Spleen (tissue), 7 donors: ENCODE data around the gene TTYH1.

Source experiments
- CTCF ChIP-seq, 11 experiments: fragments of 200-600 bp in 7 of 11; fragments of 450-650 bp in 4 of 11; sonication (generic) in 4 of 11; IDR thresholded peaks in 8 of 11; conservative IDR thresholded peaks in 3 of 11; 1 replicate in 7 of 11; 2 replicates in 4 of 11; pipeline versions ENCODE4 v1.4.0 to v1.8.0; 2016 to 2021; ENCODE audit warnings: antibody characterized with exemption in 11 of 11, inconsistent platforms in 4 of 11, mild to moderate bottlenecking in 1 of 11
- POLR2AphosphoS5 ChIP-seq, 3 donors: sonication (generic); formaldehyde crosslinking; IDR thresholded peaks; one replicate each; pipeline ENCODE4 v1.5.1; 2017; ENCODE audit warnings: antibody characterized with exemption in 3 of 3
- donor health status: DM: no; HTN: no; CAD: no; lungs with moderate emphysema.
- donor health status: DM: no; HTN: no; CAD: no.
- donor health status: DM: no; HTN: no; CAD: no.

GRCh38 chr19:54426291-54426931 is 11.1 kb downstream of the TTYH1 start:
- TF ChIP-seq POLR2AphosphoS5 (IDR thresholded peaks at IDR 0.05) (no peak), CTCF (IDR thresholded peaks at IDR 0.05 in 8 of 11, conservative IDR thresholded peaks at IDR 0.05 in 3 of 11) (no peak)
